HepG2 (cell line): ENCODE measurements around the gene B9D2. TPM values are rescaled to one million over a fixed set of nuclear protein-coding genes. Genes with fewer than 3 reads are reported as not detected.

Experiments
- CHCHD3 ChIP-seq: sonication (generic); formaldehyde crosslinking; IDR thresholded peaks from 2 replicates; pipeline ENCODE4 v1.8.0; 2022; ENCODE audit warnings: mild to moderate bottlenecking, missing genetic modification reagents, moderate library complexity
- ERF ChIP-seq: IDR thresholded peaks from 2 replicates; pipeline ENCODE4 v1.6.1; 2018; ENCODE audit warnings: missing biosample characterization, missing genetic modification reagents
- HMG20B ChIP-seq: conservative IDR thresholded peaks from 2 replicates; pipeline ENCODE4 v1.6.1; 2016; ENCODE audit warnings: missing genetic modification reagents, missing compliant biosample characterization
- HNF4G ChIP-seq, 2 experiments: sonication (generic) in 1 of 2; formaldehyde crosslinking in 1 of 2; IDR thresholded peaks; 2 replicates each; pipeline versions ENCODE4 v1.4.0 to v1.6.1; 2011 to 2020; ENCODE audit warnings: borderline replicate concordance in 2 of 2, low read depth in 2 of 2, mild to moderate bottlenecking in 2 of 2, low read length in 1 of 2, missing genetic modification reagents in 1 of 2, moderate library complexity in 1 of 2
- HNRNPUL1 ChIP-seq: fragments of 200-400 bp; formaldehyde crosslinking; IDR thresholded peaks from 2 replicates; pipeline ENCODE4 v1.6.1; 2017; ENCODE audit warnings: low read depth, mild to moderate bottlenecking, low read length, moderate library complexity
- JARID2 ChIP-seq: sonication (generic); formaldehyde crosslinking; IDR thresholded peaks from 2 replicates; pipeline ENCODE4 v1.8.1; 2023; ENCODE audit warnings: missing genetic modification reagents, inconsistent platforms; ENCODE audit not compliant: insufficient replicate concordance
- KDM2A ChIP-seq: sonication (generic); formaldehyde crosslinking; IDR thresholded peaks from 2 replicates; pipeline ENCODE4 v1.4.0; 2020; ENCODE audit warnings: low read depth, missing genetic modification reagents, borderline replicate concordance
- MIXL1 ChIP-seq: IDR thresholded peaks from 2 replicates; pipeline ENCODE4 v1.6.1; 2016
- NAIF1 ChIP-seq: sonication (generic); formaldehyde crosslinking; IDR thresholded peaks from 2 replicates; pipeline ENCODE4 v1.5.0; 2020; ENCODE audit warnings: mild to moderate bottlenecking, missing genetic modification reagents, borderline replicate concordance
- NFE2L2 ChIP-seq: fragments of 150-350 bp; IDR thresholded peaks from 2 replicates; pipeline ENCODE4 v1.6.1; 2014; ENCODE audit warnings: low read length
- NONO ChIP-seq, 2 experiments: fragments of 450-650 bp in 1 of 2; sonication (generic) in 1 of 2; formaldehyde crosslinking in 1 of 2; IDR thresholded peaks in 1 of 2; conservative IDR thresholded peaks in 1 of 2; 2 replicates each; pipeline versions ENCODE4 v1.6.1 to v1.8.0; 2017 to 2022; ENCODE audit warnings: mild to moderate bottlenecking in 1 of 2, missing genetic modification reagents in 1 of 2, moderate library complexity in 1 of 2
- NR2C2 ChIP-seq: sonication (generic); formaldehyde crosslinking; IDR thresholded peaks from 2 replicates; pipeline ENCODE4 v1.4.0; 2020; ENCODE audit warnings: missing genetic modification reagents, mild to moderate bottlenecking, moderate library complexity, borderline replicate concordance
- POLR2AphosphoS5 ChIP-seq: IDR thresholded peaks from 2 replicates; pipeline ENCODE4 v1.6.1; 2012; ENCODE audit warnings: low read depth, low read length
- RFX3 ChIP-seq: IDR thresholded peaks from 2 replicates; pipeline ENCODE4 v1.6.1; 2016; ENCODE audit warnings: missing biosample characterization, missing genetic modification reagents
- SAP130 ChIP-seq: IDR thresholded peaks from 2 replicates; pipeline ENCODE4 v1.6.1; 2016; ENCODE audit warnings: low read depth
- TBX2 ChIP-seq: sonication (generic); formaldehyde crosslinking; IDR thresholded peaks from 2 replicates; pipeline ENCODE4 v1.5.0; 2020; ENCODE audit warnings: missing genetic modification reagents, mild to moderate bottlenecking, borderline replicate concordance
- TEAD3 ChIP-seq: optimal IDR thresholded peaks from 2 replicates; pipeline ENCODE3; 2016; ENCODE audit warnings: borderline replicate concordance
- THYN1 ChIP-seq: sonication (generic); formaldehyde crosslinking; IDR thresholded peaks from 2 replicates; pipeline ENCODE4 v1.8.1; 2023; ENCODE audit warnings: low read depth, mild to moderate bottlenecking, moderate library complexity, missing genetic modification reagents, borderline replicate concordance
- YY1 ChIP-seq: IDR thresholded peaks from 2 replicates; pipeline ENCODE4 v1.6.1; 2011; ENCODE audit warnings: low read length, low read depth, moderate library complexity, mild to moderate bottlenecking; ENCODE audit not compliant: insufficient read depth, insufficient replicate concordance
- ZBTB8A ChIP-seq: sonication (generic); formaldehyde crosslinking; IDR thresholded peaks from 2 replicates; pipeline ENCODE4 v1.4.0; 2020; ENCODE audit warnings: mild to moderate bottlenecking, low read depth, missing genetic modification reagents, borderline replicate concordance
- ZMYM4 ChIP-seq: sonication (generic); formaldehyde crosslinking; IDR thresholded peaks from 2 replicates; pipeline ENCODE4 v1.8.1; 2023; ENCODE audit warnings: mild to moderate bottlenecking, missing genetic modification reagents
- ZNF225 ChIP-seq: sonication (generic); formaldehyde crosslinking; IDR thresholded peaks from 2 replicates; pipeline ENCODE4 v1.4.0; 2020; ENCODE audit warnings: mild to moderate bottlenecking, missing genetic modification reagents
- ZNF431 ChIP-seq: sonication (generic); formaldehyde crosslinking; IDR thresholded peaks from 2 replicates; pipeline ENCODE4 v1.9.0; 2022; ENCODE audit warnings: missing genetic modification reagents, low read depth, mild to moderate bottlenecking, borderline replicate concordance
- ZNF501 ChIP-seq: sonication (generic); formaldehyde crosslinking; IDR thresholded peaks from 2 replicates; pipeline ENCODE4 v1.5.1; 2020; ENCODE audit warnings: mild to moderate bottlenecking, moderate library complexity, missing genetic modification reagents
- ZNF772 ChIP-seq: sonication (generic); formaldehyde crosslinking; IDR thresholded peaks from 2 replicates; pipeline ENCODE4 v1.5.0; 2020; ENCODE audit warnings: mild to moderate bottlenecking, missing genetic modification reagents
- polyA plus RNA-seq, 8 experiments: library from polyadenylated mRNA; depleted of rRNA in 3 of 8; stranded (reverse) in 7 of 8; unstranded in 1 of 8; fragments of >200 nt; fragmentation: Illumina TruSeq in 4 of 8; extraction: Trizol in 4 of 8; gene quantifications; 2 replicates each; pipeline versions ENCODE4 v1.2.1 to v1.2.3, GENCODE V29; 2011 to 2016; ENCODE audit warnings: low read depth in 4 of 8, missing spikeins in 1 of 8, mixed read lengths in 1 of 8; ENCODE audit not compliant: insufficient read depth in 1 of 8
- total RNA-seq, 5 experiments: library from RNA; depleted of rRNA; stranded (reverse); fragments of >200 nt; fragmentation: Illumina TruSeq; extraction: Trizol; gene quantifications; 2 replicates each; pipeline ENCODE4 v1.2.3, GENCODE V29; 2016; ENCODE audit warnings: low read depth in 1 of 5
- TF ChIP-seq, protein P1 (sequence below): sonication (generic); formaldehyde crosslinking; IDR thresholded peaks from 2 replicates; pipeline ENCODE4 v1.5.1; 2020; ENCODE audit warnings: missing genetic modification reagents, mild to moderate bottlenecking, borderline replicate concordance
- TF ChIP-seq, protein P2 (sequence below): sonication (generic); IDR thresholded peaks from 2 replicates; pipeline ENCODE4 v1.6.1; 2016; ENCODE audit warnings: low read depth, borderline replicate concordance
- TF ChIP-seq, protein P3 (sequence below): IDR thresholded peaks from 2 replicates; pipeline ENCODE4 v1.6.1; 2016; ENCODE audit warnings: missing genetic modification reagents, missing compliant biosample characterization

The B9D2 gene
- total and polyA plus RNA-seq, 2 of the 13 experiments (the other 11 are each of a cell fraction or from before 2014, with no cell fraction given), result 3.1 to 4.4 TPM

DNA sequence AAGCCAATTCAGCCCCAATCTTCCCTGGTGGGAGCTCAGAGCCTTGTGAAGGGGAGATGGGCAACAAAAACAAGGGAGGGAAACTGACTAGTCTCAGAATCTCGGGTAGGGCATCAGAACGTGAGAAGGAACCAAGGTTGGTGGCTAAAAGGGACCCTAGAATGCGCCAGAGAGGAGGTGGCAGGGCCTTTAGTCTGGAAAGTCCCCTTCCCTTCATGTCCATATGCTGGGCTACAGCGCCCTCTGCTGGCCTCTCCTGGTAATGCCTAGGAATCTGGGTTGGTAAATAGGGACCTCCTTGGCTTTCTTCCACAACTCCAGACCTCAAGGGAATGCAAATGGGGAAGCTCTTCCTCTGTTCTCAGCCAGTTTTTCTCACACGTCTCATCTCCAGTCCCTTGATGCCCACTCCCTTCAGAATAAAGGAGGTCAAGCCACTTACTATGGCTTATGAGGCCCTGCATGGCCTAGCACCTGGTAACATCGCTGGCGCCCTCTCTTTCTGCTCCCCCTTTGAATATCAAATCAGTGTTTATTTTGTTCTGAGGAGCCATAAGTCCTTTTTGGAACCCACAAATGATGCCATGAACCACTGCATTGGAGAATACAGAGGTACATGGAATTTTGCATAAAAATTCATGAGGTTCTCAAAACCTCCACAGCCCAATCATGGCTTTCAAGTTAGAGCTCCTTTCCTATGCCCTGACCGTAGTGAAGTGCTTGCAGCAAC, 55.3 kb downstream of the B9D2 start (continued):
- TF ChIP-seq POLR2AphosphoS5, result peak; percentile 44
- TF ChIP-seq JARID2 (CRISPR knock-in tag), result no peak
- peak; percentile 50; the same call in 1 of the 2 replicates for TF ChIP-seq ZNF501 (CRISPR knock-in tag)
- no peak; the same call in 1 of the 2 replicates for TF ChIP-seq KDM2A
- TF ChIP-seq HMG20B, result no peak
- 0 out of 2 replicates have a peak, but pooled peaks have one; percentile 34 for TF ChIP-seq ZBTB8A (CRISPR knock-in tag)
- no peak for TF ChIP-seq NONO (IDR thresholded peaks at IDR 0.05)
- 0 out of 2 replicates have a peak, but pooled peaks have one; percentile 30 for TF ChIP-seq NONO (CRISPR knock-in tag; conservative IDR thresholded peaks at IDR 0.05)
- no peak for TF ChIP-seq MIXL1
- TF ChIP-seq CHCHD3 (CRISPR knock-in tag), result no peak
- TF ChIP-seq NR2C2 (CRISPR knock-in tag), result no peak
- TF ChIP-seq TBX2 (CRISPR knock-in tag), result no peak
- TF ChIP-seq ERF (CRISPR knock-in tag), result 0 out of 2 replicates have a peak, but pooled peaks have one; percentile 41
- no peak for TF ChIP-seq YY1
- no peak for TF ChIP-seq HNRNPUL1
- peak; percentile 64 for TF ChIP-seq TEAD3 (CRISPR knock-in tag)
- TF ChIP-seq ZNF225 (CRISPR knock-in tag), result no peak
- TF ChIP-seq THYN1 (CRISPR knock-in tag), result no peak
- peak; percentile 58 for TF ChIP-seq SAP130 (CRISPR knock-in tag)
- TF ChIP-seq, protein P1, sequence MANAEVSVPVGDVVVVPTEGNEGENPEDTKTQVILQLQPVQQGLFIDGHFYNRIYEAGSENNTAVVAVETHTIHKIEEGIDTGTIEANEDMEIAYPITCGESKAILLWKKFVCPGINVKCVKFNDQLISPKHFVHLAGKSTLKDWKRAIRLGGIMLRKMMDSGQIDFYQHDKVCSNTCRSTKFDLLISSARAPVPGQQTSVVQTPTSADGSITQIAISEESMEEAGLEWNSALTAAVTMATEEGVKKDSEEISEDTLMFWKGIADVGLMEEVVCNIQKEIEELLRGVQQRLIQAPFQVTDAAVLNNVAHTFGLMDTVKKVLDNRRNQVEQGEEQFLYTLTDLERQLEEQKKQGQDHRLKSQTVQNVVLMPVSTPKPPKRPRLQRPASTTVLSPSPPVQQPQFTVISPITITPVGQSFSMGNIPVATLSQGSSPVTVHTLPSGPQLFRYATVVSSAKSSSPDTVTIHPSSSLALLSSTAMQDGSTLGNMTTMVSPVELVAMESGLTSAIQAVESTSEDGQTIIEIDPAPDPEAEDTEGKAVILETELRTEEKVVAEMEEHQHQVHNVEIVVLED, result no peak
- TF ChIP-seq, protein P2, sequence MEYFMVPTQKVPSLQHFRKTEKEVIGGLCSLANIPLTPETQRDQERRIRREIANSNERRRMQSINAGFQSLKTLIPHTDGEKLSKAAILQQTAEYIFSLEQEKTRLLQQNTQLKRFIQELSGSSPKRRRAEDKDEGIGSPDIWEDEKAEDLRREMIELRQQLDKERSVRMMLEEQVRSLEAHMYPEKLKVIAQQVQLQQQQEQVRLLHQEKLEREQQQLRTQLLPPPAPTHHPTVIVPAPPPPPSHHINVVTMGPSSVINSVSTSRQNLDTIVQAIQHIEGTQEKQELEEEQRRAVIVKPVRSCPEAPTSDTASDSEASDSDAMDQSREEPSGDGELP, result peak; percentile 27; the same call in 1 of the 2 replicates
- TF ChIP-seq HNF4G (IDR thresholded peaks at IDR 0.05; ENCODE audit: borderline replicate concordance, low read depth, low read length), result no peak
- TF ChIP-seq HNF4G (CRISPR knock-in tag; IDR thresholded peaks at IDR 0.05; ENCODE audit: borderline replicate concordance, low read depth), result no peak
- peak; percentile 72; the same call in 1 of the 2 replicates for TF ChIP-seq ZNF772 (CRISPR knock-in tag)
- 0 out of 2 replicates have a peak, but pooled peaks have one; percentile 43 for TF ChIP-seq ZNF431
- TF ChIP-seq NAIF1, result no peak
- TF ChIP-seq RFX3, result no peak
- TF ChIP-seq, protein P3, sequence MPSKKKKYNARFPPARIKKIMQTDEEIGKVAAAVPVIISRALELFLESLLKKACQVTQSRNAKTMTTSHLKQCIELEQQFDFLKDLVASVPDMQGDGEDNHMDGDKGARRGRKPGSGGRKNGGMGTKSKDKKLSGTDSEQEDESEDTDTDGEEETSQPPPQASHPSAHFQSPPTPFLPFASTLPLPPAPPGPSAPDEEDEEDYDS (CRISPR knock-in tag), result 0 out of 2 replicates have a peak, but pooled peaks have one; percentile 2
- no peak for TF ChIP-seq NFE2L2
- TF ChIP-seq ZMYM4 (CRISPR knock-in tag), result no peak
